HG03196 (cell line): Measurements from ENCODE around the gene QSOX2.

Experiments
- ATAC-seq: cut with Tn5 transposase; IDR thresholded peaks from one replicate; pipeline ENCODE4 v1.9.1; 2021; ENCODE audit not compliant: unreplicated experiment

QSOX2 gene

DNA sequence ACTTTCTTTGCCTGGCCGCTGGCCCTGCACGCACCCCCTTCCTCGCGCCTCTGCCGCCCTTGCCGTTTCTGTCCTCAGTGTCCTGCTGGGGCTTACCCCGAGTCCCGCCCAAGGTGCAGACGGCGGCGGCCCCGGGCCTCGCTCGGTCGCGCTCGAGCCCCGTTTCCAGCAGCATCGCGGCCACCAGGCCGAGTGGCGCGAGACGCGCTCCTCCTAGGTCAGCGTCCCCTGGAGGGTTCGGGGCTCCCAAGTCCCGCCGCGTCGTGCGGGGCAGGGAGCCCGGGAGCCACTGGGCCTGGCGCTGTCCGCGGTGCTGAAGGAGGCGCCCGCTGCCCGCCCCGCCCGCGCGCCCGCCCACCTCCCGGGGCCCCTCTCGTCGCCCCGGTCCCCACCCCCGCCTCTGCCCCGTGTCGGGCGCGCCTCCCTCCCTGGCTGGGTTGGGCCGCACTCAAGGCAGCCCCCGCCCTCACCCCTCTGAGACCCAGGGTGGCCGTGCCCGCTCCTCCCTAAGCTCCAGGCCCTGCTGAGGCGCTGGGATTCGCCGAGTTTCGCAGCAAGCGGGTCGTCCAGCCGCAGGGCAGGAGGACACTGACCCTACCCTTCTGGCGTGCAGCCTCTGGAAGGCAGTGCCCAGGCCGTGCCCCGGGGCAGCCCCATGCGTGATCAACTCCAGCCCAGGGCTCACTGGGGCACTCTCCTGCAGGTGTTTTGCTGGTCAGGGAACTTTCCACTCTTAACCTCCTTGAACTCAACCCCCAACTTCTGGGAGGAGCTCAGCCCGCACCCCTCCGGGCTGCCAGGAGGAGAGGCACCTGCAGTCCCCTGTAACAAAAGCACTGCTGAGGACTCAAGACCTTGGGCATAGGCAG lies 40.5 kb downstream of the QSOX2 start, which contains the start of gene LHX3:
Gene LHX3 (minus strand): TSS at position 291 of the 869 bp plus-strand sequence. CDS start 116 bp downstream, at position 175.
- no peak for ATAC-seq

DNA sequence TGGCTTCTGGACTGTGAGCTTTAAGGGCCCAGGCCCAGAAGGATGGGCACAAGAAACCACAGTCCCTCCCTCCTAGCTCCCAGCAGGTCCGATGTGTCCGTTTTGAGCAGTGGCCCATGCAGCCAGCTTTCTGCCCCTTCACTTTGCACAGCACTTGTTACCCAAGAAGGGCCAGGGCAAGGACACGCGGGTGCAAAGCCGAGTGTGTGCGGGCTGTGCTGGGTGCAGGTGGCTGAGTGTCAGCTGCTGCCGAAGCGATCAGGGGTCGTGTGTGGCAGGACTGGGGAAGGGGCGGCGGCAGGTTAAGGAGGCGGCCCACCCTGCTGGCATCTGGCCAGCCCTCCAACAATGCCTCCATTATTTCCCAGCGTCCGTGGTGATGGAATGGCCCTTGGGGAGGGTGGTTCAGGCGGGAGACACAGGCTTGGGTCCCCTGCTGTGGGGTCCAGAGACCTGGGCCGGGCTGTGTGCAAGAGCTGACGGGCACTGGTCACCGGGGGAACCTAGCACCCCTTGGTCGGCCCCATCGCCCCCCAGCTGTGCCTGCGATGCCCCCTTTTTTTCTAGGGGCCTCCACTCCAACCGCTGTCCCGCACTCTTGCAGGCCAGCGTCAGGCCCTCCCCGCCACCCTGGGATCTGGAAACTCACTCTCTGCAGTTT lies 41.3 kb downstream of the QSOX2 start:
- no peak for ATAC-seq

DNA sequence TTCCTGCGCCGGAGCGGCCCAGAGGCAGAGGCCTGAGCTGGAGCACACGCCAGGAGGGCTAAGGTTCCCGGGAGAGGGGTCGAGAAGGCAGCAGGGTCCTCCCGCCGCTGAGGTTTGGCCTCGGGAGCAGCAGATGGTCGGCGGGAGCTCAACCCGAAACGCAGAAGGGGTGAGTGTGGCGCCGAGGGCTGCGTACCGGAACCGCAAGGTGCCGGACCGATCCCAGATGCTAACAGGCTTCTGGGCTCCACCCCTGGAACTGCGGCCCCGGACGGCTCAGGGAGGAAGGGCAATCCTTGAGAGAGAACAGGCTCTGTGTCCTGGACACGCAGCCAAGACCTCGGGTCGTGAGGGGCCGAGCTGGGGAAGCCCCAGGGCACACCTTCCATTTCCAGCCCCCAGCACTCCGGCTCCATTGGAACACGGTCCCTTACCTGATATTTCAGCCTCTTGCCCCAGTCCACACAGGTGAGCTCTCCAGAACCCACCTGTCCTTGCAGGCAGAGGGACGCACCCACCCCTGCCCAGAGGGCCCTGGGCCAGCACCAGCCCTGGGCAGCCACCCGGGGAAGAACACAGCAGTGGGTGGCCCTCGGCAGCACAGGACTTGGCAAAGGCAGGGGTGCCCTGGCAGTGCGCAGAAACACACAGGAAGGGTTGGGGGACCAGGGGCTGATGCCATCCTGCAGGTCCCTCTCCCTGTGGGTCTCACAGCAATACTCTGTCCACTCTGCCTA lies 42.0 kb downstream of the QSOX2 start:
- ATAC-seq = no peak

DNA sequence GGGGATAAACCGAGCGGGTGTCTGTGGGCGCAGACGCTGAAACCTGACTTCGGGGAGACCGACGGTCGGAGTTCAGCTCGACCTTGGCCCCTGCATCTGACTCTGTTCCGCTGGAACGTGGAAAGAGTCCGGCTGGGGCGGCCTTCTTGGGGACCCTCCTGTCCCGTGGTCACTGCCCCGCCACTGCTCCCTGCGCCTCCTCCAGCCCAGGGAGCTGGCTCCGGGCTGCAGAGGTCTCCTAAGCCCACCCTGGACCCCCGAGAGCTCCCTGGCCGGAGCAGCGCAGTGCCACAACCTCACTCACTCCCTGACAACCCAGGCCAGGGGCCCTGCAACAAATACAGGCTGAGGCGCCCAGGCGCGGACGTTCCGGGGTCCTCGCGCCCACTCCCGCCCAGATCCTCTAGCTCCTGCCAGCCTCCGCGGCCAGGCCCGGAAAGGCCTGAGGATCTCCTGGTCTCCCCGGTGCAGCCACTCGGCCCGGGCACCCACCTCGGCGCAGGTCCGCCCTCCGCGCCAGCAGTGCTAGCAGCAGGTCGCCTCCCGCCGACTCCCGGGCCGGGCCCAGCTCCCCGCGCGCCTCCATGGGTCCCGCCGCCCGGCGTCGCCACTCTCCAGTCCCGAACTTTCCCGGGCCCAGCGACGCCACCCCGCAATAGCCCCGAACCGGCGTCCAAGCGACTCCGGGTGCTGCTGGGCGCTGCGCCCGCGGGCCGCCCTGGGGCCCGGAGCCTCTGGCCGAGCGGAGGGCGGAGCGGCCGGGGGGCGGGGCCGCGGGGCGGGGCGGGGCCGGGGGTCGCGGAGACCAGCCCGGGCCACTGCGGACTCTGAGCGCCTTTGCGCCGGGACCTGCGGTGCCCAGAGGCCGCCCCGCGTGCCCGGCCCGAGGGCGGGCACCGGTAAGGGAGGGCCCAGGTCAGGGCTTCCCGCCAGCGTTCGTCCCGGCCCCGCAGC lies 42.9 kb downstream of the QSOX2 start:
- ATAC-seq = no peak

DNA sequence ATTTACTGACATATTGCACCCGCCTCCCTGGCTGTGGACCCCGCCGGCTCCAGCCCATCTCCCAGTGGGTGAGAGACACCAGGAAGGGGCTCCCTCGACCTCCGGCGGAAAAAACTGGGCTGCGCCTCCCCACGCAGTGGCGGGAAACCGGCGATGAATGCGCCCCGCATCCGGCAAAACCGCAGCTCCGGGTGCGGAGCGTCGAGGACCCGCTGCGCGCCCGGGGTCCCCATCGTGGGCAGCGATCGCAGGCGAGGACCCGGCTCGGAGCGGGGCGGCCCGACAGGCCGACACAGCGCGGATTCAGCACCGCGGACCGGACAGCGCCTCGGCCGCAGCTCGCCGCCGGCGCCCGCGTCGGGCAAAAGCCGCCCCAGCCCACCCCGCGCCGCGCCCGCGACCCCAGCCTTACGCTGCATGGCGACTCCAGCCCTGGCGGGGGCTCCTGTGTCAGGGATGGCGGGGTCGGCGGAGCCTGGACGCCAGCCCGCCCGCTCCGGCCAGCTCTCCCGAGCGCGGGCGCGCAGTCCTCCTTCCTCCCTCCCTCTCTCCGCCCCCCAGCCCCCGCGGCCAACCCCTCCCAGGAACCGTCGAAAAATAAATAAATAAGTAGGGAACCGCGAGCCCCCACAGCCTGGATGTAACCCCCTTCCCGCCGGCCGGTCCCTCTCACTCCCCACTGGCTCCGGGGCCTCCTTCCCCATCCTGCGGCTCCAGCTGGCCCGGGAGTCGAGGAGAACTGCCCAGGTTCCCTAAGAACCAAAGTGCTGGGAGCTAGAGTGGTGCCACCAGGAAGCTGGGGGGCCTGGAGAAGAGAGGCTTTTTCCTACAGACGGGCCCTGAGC lies 43.8 kb downstream of the QSOX2 start:
- no peak for ATAC-seq

DNA sequence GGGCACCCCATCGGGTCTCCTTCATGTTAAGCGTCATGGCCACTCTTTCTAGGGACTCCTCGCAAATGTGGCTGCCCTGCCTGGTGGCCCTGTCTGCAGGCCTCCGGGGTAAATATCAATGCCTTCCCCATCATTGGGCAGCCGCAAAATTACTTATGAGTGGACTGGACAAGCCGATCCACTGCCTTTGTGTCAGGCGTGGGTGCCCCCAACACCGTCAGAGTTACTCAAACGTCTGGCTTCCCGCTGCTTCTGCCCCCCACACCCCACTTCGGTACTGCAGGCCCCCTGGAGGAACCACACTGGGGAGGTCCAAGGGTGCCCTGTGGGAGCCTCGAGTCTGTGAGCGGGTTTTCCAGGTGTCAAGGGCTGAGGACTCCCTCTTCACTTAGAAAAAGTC lies 44.4 kb downstream of the QSOX2 start:
- no peak for ATAC-seq

DNA sequence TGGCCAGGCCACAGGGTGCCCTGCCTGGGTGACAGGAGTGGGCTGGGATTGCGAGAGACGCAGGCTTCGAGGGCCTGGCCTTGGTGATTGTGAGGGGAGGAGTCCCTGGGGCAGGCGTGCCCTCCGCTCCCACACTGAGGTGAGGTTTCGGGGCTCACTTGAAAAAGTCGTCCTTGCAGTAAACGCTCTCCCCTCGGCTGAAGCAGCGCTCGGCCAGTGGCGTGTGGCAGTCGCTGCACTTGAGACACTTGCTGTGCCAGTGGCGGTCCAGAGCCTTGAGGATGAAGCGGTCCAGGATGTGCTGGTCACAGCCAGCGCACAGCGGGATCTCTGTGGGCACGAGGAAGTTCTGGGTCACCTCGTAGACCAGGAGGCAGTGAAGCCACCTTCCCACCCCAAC lies 45.2 kb downstream of the QSOX2 start:
- ATAC-seq = no peak

DNA sequence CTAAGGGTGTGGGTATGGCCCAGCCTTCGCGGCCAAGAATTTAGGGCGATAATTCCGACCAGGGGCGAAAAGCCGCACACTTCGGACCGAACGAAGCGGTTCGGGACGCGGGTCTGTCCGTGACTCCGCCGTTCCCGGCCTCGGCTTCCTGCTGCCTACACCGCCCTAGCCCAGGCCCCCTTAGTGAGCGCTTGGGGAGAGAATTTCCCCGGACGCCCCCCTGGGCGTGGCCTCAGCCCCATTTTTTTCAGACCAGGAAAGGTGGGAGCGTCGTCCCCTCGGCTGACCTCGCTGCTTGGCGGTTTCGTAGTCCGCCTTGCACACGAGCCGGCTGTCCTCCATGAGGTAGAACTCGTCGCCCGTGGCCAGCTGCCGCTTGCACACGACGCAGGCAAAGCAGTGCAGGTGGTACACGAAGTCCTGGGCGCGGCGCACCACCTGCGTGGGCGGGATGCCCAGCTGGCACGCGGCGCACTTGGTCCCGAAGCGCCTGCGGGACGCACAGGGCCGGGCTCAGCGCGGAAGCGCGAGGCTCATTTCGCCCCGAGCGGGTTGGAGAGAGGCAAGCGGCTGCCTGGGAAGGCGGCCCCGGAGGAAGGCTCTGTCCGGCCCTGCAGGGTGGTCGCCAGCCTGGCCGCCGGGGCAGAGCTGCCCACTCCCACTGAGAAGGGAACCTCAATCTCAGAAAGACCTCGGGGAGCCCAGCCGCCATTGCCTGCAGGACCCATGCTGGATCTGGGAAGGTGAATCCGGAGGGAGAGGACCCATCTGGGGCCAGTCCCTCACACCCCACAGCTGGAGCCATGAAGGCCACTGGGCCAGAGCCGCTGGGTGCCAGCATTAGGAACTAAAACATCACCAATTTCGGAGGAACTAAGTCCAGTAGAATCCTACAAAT lies 46.0 kb downstream of the QSOX2 start:
- ATAC-seq = no peak

DNA sequence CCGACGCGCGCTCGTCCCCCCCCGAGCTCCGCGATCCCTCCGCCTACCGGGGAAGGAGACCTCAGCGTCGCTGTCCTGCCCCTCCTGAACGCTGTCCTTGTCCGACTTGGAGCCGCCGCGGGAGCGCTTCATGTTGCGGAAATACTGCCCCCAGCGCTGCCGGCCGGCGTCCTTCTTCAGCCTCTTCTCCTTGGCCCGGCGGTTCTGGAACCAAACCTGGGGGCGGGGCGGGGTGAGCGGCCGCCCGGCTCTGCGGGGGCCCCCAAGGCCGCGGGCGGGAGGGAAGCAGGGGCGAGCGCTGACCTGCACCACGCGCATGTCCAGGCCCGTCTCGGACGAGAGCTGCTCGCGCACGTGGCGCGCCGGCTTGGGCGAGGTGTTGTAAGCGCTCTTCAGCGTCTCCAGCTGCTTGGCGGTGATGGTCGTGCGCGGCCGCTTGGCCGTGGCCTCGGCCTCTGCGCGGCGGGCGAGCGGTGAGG lies 47.0 kb downstream of the QSOX2 start:
- no peak for ATAC-seq

DNA sequence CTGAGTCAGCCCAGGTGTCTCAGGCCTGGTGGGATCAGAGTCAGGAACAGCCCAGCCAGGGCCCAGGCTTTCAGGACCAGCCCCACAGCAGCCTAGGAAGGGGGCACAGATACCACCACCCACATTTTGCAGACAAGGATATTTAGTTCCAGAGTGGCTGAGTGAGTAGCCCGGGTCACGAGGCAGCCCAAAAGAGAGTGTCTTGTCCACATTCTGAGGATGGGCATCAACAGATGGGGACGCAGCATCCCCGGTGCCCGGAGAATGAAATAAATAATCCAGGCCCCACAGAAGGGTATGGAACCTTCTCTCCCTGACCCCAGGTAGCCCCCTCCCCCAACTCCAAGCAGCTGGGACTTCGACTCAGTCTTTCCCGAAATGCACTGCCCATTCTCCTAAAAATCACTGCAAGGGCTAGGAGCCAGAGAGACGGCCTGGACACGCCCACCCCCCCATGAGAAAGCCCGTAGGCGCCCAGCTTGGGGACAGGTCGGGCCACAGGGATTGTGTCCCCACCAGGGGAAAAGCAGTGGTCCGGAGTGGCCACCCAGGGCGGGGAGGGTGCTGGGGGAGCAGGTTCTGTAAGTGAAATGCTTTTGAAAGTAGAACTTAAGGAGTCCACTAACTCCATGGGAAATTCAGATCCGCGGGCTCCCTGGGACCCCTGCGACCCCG lies 47.5 kb downstream of the QSOX2 start:
- no peak for ATAC-seq

DNA sequence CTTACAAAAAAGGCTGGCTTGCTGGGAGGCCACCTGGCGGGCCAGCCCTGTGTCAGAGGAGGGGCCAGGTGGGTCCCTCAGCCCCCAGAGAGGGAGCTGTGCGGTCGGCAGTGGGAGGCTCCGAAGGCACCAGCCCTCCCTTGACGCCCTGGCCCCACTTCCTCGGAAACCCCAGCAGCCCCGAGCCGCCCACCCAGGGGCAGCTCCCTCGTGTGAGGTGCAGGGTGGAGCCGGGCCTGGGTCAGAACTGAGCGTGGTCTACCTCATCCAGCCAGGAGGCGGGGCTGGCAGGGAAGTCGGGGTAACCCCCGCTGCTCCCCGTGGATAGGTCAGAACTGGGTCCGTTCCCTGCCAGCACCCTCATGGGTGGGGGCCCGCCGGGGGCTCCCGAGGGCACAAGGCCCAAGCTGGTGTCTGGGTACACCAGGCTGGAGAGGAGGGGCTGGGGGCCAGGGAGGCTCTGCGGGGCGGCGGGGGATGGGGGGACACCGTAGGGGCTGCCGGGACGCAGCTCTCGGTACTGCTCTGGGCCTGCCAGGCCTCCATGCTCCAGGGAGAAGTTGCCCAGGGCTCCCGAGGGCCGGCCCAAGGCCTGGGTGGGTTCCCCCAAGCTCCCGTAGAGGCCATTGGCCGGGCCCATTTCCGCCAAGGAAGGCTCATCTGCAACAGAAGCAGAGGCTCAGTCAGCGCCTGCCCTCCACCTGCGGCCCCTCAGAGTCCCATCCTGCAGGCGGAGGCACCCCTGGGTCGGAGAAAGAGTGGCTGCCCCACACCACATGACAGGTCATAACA lies 48.3 kb downstream of the QSOX2 start:
- ATAC-seq = no peak

DNA sequence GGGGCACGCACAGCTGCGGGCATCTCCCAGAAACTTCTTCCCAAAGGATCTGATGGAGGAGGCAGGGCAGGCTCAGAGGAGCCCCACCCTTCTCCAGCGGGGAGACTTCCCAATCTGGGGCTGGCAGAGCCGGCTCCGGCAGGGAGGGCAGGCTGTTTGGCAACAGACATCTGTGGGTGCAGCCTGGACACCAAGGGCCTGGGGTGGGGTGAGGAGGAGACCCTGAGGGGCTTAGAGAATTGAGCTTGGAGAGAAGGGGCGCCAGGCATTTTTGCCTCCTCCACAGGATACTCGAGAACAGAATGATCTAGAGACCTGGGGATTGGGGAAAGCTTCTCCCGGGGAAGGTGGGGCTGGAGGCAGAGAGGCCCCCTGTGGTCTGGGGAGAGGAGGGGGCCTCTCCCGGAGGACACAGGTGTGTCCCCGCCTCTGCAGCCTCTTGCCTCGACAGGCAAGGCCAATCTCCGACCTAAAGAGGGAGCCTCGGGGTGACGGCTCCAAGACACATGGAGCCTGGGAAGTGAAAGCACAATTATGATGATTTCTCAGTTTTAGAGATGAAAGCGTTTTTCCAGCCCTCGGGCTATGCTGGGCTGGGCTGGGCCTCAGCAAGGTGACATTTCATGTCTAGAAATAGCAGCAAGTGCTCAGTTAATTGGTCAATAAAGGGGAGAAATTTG lies 49.1 kb downstream of the QSOX2 start:
- ATAC-seq = no peak

DNA sequence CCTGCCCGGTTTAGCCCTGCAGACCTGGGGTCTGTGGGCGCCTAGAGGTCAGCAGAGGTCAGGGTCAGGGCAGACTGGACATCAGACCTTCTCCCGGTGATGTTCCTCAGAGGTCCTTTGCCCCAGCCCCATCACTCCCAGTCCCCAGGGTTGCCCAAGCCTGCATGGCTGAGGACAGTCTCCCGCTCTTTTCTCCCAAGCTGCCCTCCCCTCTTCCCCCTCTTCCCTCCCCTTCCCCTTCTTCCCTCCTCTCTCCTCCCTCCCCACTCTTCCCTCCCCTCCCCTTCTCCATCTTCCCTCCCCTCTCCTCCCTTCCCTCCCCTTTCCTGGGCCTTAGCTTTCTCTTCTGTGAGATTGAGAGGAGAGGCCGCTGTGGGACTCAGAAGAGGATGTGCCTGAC lies 51.1 kb downstream of the QSOX2 start:
- no peak for ATAC-seq

DNA sequence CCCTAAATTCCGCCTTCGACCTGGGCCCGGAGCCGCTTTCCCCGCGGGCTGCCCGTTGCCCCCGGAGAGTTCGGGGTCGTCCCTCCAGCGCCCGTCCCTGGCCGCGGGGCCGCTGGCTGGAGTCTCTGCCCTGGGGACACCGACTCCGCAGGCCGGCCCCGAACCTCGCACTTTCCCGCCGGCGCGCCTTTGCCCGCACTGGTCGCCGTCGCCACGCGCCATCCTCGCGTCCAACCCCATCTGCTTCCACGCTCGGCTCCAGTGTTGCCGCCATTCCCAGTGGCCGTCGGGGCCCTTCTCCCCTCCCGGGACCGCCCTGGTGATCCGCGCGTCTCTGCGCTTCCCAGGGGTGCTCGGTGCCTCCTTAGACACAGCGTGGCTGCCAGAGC lies 51.7 kb downstream of the QSOX2 start:
- no peak for ATAC-seq

DNA sequence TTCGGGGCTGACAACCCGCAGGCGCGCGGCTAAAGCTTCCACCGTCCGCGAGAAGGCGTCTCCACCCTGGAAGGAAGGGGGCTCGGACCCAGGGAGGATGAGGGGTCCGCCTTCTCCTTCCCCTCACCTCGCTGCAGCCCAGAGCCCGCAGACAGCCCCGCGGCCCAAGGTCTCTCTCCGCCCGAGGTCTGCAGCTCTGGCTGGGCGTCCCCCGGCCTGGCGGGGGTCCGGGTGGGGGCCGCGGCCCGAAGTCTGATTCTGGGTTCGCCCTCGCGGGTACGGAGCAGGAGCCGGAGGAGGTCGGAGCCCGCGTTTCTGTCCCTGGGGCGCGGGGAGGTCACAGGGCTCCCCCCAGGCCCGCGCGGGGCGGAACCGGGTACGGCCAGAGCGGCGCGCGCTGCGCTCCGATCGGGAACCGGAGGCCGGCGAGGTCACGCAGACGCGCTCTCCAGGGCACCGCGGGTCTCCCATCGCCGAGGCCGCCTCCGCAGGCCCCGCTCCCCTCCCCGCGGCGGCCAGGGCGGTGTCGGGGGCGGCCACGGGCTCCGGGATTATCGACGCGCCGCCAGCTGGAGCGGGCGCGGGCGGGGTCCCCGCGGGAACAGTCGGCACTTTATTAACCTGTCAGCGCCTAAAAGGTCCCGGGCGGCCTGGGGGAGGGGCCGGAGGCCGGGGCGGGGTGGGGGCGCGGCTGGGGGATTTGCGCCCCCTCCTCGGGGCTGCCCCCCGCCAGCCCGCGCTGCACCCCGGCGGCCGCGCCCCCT lies 52.3 kb downstream of the QSOX2 start:
- no peak for ATAC-seq
